GM18507 (cell line): ENCODE measurements around the gene PDYN.
"Not testable (repeated sequence)": the region's sequence is repeated elsewhere in the genome, so short reads cannot be mapped to it uniquely, and the experiment has no call there.

Source experiments
- DNase-seq: peaks from one replicate; pipeline ENCODE4 v3.0.0; 2011; ENCODE audit warnings: low read depth; ENCODE audit not compliant: insufficient read length; ENCODE audit errors: extremely low spot score
- FAIRE-seq: peaks from 2 replicates; lab custom pipeline; 2011; peaks lifted over from hg19 to GRCh38; lab: Jason Lieb, UNC

PDYN gene

DNA sequence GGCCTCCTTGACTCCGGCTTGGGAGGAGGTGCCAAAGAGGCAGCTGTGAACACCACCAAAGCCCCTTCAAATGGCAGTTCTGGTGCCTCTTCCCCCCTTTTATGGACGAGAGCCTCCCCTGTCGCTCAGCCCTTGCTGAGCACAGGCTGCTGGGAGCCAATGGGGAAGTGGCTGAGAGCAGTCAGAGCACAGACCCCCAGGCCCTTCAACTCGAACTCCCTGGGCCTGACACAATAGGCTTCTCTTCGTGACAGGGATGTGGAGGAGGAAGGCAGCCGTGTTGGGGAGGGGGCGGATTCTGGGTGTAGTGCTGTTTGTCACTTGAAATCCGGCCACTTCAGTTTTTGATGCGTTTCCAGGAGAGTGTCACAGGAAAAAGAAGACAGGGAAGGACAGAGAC lies at the start of gene PDYN:
TSS of gene PDYN (minus strand) at position 73 of the 400 bp plus-strand sequence. CDS start 10,974 bp downstream, outside the sequence.
- FAIRE-seq (no peak), DNase-seq (no peak)

DNA sequence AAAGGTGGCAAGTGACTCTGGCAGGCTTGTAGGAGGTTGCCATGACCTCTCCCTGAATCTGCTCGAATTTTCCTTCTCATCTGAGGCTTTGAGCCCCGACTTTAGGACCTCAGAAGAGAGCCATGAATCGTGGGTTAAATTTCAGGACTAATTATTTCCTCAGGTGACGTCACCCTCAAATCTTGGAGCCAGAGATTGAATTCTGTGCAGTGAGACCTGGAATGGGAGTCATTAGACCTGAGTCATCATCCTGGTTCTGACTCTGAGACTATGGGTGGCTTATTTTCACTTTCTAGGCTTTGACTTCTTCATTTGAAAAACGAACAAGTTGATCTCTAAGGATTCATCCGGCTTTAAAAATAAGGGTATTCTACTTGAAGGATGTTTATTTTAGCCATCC lies 48.5 kb upstream of the PDYN start:
- DNase-seq (no peak), FAIRE-seq (no peak)

DNA sequence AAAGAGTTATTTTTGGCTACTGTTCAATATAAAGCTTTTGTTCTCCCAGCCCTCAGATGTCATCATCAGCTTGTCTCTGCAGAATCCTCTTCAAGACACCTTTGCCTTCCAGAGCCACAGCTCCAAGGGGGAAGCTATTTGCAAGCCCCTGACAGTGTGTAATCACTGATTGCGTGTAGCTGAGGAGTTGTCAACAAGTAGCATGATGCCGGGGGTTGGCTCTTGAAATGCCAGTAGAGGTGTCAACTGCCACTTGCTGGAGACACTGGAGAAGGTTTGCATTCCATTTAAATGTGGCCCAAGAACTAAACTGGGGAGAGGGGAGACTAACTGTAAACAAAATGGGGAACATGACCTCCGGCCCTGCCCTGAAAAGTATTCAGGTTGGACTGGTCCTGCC lies 44.3 kb upstream of the PDYN start:
- no peak for DNase-seq

DNA sequence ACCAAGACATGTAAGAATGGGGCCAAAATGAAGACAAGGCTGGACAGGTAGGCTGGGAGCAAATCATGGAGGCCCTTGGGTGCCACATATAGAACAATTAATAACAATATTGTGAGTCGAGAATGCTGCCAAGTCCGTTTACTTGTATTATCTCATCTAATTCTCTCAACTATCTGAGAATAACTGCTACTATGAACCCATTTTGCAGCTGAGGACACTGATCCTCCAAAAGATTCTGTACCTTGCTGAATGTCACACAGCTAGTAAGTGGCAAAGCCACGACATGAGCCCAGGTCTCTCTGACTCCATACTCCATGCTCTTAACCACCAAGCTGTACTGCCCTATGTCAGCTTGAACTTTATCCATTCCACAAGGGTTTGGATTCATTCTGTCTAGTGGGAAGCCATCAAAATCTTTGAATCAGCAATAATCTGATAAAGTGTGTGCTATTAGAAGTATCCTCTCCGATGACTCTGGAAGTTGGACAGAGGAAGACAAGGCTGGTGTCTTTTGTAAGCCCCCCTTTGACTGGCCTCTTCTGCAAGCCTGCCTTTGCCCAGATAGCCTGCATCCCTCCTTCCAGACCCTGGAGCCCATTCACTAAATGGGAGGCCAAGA lies 43.5 kb upstream of the PDYN start:
- DNase-seq (no peak), FAIRE-seq (no peak)

More for the DNA sequence above, 44.3 kb upstream of the PDYN start:
- no peak for FAIRE-seq

DNA sequence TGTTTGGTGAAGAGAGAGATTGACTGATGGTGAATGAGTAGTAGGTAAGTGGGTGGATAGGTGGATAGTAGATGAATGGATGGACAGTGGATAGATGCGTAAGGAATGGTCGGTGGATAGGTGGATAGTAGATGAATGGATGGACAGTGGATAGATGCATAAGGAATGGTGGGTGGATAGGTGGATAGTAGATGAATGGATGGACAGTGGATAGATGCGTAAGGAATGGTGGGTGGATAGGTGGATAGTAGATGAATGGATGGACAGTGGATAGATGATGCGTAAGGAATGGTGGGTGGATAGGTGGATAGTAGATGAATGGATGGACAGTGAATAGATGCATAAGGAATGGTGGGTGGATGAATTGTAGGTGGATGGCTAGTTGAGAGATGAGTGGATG lies 42.5 kb upstream of the PDYN start:
- not testable (repeated sequence) for FAIRE-seq, DNase-seq

DNA sequence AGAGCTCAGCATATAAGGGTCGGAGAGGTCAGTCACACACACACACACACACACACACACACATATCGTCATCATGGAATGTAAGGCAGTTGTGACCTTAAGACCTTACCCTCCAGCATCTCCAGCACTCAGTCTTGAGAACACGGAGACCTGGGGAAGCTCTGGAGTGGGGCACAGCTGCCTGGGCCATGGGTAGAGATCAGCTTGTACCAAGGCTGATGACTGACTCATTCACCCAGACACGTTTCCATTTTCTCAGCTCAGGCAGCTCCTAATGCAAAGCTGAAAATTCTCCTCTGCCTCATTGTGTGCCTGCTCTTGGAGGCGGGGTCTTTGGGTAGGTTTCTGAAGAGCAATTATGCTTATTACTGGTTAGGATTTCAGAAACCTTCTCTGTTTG lies 38.3 kb upstream of the PDYN start:
- DNase-seq (no peak), FAIRE-seq (no peak)

DNA sequence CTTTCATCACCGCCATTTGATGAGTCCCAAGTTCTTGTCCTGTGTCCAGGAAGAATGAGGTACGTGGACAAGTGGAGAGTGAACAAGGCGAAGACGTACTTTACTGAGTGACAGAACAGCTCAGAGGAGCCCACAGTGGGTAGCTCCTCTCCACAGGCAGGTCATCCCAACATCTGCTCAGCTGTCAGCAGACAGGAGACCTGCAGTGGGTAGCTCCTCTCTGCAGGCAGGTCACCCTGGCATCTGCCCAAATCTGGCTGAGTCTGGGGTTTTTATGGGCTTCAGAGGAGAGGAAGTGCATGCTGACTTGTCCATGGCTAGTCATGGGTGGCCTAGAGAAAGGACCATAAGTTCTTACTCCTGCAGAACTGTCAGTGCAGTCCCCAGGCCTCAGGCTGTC lies 32.7 kb upstream of the PDYN start:
- DNase-seq (no peak), FAIRE-seq (no peak)

DNA sequence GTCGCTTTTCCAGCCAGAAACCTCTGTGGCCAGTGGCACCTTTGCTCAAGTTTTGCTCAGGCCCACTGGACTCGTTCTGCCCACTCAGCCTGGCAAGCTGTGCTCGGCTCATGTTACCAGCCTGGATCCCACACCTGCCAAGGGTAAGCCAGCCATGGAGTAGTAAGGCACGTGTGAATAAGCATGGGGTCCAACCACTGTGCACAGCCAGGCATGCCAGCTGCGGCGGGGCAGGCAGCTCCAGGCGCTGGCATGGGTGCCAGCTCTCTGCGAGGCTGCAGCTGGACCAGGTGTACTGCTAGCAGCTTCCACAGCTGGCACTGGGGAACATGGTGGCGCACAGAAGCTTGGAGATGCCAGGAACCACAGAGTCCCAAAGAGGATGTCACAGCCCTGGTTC lies 32.1 kb upstream of the PDYN start:
- FAIRE-seq (no peak), DNase-seq (no peak)

DNA sequence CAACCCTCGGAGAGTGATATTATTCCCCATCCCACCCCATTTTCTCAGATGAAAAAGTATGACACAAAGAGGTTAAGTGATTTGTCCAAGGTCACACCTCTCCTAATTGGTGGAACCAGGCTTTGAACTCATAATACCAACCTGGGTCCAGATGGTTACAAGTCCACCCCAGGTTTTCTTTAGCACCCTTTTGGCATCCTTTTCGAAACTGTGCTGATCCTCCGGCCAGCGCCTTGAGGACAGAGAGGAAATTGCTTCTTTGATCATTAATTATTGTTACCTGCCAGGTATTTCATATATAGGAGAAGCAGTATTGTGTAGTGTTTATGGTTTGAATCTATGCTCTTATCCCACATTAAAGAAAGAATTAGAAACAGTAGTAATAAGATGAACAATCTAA lies 29.3 kb upstream of the PDYN start:
- no peak for FAIRE-seq
- no peak for DNase-seq

DNA sequence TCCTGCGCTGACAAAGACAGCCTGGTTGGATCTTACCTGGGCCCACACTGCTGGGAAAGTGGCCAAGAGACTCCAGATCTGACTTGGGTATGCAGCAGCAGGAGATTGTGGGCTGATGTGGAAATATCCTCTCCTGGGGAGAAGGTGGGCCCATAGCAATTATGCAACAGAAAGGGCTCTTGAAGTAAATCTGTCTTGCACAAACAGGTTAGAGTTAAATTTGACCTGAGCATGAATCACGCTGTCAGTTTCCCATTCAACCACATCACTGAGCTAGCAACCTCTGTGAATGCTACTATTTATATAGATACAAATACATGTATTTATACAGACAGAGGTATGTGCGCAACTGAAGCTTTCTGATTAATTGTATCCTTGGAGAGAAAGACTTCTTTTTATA lies 28.3 kb upstream of the PDYN start:
- FAIRE-seq, result no peak
- no peak for DNase-seq

DNA sequence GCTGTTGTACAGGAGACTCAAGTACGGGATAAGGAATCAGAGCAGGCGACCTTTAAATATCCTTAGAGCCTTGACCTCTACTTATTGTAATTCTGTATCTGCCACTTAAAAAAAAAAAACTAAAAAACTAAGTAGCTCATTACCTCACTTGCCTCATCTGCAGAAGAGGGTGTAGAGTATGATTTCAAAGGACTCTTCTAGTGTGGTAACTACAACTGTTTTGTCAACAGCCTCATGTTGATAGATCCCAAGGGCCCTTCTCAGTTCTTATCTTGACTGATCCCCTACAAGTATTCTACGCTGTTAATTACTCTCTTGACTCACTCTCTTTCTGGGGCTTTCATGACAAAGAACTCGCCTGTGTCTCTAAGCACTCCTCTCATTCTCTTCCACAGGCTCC lies 16.7 kb upstream of the PDYN start:
- DNase-seq (no peak), FAIRE-seq (no peak)

DNA sequence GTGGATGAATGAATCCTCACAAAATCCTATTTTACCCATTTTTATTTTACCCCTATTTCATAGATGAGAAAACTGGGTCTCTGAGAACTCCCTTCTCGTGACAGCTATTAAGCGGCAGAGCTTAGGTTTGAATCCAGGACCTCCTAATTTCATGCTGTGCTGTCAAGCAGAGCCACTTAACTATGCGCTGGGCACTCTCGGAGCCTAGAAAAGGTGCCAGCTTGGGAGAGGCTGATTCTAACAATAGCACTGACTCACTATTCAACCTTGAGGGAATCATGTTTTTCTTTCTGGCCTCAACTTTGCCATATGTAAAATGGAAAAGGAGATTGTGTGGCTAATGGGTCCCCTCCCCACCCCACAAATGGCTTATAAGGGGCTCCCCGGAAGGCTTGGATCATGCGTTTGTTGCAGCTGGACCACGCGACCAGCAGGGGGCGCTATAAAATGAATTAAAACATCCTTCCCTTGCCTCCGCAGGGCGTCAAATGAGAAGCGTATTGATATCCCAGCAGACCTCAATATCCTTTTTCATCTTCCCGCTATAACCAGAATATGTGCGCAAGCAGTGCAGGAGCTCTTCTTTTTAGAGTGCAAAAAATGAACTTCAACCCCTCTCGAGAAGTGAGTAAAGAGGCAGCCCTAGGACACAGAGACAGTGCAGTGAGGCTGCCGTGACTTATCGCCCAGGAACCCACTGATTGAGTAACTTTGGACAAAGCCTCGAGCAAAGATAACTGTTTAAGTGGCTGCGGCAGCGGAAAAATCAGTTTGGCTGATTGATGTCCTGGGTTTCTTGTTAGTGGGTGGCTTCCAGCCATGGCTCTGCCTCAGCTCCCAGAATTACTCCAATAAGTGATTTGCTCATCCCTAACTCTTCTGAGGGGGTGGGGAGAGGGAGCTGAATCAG lies 12.8 kb upstream of the PDYN start:
- FAIRE-seq (peak; percentile 12), DNase-seq (no peak)

DNA sequence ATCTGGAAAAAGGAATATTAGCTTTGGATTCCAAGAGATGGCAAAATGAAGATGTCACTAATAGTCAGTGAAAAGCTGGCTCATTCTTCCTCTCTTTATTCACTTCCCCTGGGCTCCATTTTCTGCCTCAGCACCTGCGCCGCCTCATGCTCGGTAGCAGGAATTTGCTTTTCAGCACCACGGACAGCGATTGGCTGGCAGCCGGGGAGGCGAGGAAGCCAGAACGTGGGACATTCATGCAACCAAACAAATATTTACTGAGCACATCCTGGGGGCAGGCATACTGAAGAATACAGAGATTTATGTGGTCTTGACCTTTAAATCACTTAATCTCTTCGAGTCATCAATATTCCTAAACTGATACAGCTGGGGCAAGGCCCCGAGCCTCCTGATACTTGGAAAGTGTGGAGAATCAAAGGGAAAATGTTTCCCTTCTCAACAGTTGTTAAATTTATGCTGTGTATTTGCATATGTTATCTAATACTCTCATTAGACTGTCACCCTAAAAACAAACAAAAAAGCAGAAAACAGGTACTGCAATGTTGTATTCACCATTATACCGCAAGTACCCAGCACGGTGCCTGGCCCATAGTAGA lies 12.1 kb upstream of the PDYN start:
- FAIRE-seq, result peak; percentile 36
- DNase-seq, result peak; percentile 18

DNA sequence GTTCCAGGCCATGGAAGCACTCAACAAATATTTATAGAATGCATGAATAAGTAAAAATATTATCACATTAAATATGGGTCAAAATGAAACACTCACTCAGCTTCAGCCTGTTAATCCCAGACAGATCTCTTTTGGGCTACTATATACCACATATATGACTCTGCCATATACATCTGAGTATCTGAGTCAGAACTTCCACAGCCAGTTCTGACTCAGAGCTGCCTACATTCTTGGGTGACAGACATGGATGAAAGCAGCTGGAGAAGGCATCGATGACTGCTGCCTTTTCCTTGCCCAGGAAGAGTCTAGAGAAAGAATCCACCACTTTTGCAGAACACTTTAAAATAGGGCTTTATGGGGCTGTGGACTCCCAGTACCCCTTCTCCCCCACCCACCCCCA lies 11.5 kb upstream of the PDYN start:
- FAIRE-seq (no peak), DNase-seq (no peak)

DNA sequence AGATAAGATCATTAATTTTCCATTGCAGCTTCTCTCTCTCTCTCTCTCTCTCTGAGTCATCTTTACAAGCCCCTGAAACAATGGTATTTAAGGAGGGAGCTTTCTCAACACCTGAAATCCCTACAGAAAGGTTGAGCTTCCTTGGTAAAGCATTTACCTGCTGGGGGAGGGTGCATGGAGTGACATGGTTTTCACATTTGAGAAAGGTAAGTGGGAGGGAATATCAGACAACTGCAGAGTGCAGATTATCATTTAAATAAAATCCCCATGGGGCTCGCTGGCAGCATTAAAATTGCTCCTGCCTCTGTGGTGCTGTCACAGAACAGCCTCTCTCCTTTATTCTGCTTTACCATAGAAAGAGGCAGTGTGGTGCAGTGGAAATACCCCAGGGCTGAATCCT lies 10.3 kb upstream of the PDYN start:
- no peak for DNase-seq
- no peak for FAIRE-seq

DNA sequence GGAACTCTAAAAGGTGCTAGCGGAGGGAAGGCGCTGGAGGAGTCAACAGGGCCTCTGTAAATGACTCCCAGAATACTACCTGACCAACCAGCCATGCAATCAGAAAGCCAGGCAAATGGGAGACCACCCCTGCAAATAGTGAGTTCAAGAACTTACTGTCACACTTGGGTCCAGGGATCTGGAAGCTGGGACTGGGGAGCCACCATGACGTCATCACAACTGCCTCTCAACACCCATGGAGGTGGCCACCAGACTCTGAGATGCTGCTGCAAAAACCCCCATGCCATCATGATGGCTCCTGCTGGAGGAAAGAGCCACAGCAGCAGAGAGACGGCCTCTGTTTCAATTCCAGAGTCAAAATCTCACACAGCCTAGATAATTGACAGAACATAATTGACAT lies 8.5 kb upstream of the PDYN start:
- no peak for DNase-seq

DNA sequence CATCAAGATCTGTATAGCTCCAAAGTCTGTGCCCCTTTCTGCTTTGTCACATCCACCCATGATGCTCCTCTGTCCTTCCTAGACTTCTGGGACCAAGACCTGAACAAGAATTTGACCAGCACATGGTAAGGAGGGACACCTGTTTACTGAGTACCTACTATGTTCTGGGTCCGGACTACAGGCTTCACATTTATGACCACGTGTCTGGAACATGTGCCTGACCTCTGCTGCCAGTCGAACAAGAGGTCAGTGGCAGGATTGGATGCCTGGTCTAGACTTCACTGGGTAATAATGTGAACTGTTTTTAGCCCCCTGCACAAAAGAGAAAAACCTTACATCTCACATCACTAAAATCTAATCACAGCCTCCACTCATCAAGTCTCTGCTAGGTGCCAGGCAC lies 7.3 kb upstream of the PDYN start:
- FAIRE-seq (no peak), DNase-seq (no peak)

More for the DNA sequence above, 8.5 kb upstream of the PDYN start:
- FAIRE-seq, result no peak

DNA sequence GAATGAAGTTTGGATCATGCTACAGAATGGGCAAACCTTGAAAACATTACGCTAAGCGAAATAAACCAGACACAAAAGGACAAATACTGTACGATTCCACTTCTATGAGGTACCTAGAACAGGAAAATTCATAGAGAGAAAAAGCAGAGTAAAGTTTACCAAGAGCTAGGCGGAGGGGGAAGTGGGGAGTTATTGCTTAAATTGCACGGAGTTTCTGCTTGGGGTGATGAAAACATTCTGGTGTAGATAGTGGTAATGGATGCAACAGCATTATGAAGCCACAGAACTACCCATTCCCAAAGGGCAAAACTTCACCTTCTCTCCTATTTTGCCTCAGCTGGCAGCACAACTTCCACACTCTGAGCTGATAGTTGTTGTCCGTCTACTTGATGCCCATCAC lies 6.4 kb upstream of the PDYN start:
- no peak for FAIRE-seq
- DNase-seq, result no peak

DNA sequence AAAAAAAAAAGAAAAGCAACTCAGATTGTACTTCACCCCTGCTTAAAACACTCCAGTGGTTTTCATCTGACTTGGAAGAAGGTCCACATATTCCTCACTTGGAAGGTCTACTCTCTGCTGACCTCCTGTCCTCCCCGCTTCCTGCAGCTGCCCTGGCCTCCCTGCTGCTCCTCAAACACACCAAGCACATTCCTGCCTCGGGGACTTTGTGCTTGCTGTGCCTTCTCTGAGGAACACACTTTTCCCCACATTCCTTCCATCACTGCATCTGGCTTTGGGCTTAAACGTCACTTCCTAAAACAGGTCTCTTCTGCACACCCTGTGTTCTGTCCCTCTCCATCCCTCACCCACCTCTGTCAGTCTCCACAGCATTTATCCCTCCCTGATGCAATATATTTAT lies 4.9 kb upstream of the PDYN start:
- FAIRE-seq, result no peak
- no peak for DNase-seq

DNA sequence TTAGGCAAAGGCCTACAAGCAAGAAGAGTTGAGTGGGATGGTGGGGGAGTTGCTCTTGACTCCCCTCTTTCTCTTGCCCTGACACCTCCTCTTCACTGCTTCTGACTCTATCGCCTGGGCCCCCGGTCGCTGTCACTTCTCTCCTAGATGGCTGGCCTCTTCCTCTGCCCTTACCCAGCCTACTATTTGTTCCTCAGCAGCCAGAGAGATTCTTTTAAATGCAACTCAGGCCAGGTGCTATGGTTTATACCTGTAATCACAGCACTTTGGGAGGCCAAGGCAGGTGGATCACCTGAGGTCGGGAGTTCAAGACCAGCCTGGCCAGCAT lies 4.3 kb upstream of the PDYN start:
- FAIRE-seq, result no peak
- DNase-seq, result no peak
